Esophagus muscularis mucosa (tissue), 3 donors: ENCODE results near the gene GPR84.

ENCODE experiments used
- CTCF ChIP-seq, 3 experiments: fragments of 200-600 bp in 2 of 3; fragments of 450-650 bp in 1 of 3; sonication (generic) in 2 of 3; IDR thresholded peaks; one replicate each; pipeline ENCODE4 v1.5.1; 2017 to 2019; ENCODE audit warnings: antibody characterized with exemption in 3 of 3, mild to moderate bottlenecking in 2 of 3, moderate library complexity in 1 of 3
- POLR2A ChIP-seq: fragments of 450-650 bp; IDR thresholded peaks from one replicate; pipeline ENCODE4 v1.6.1; 2017; ENCODE audit warnings: antibody characterized with exemption, moderate library complexity, mild to moderate bottlenecking, low read depth
- POLR2AphosphoS5 ChIP-seq, 2 donors: sonication (generic); formaldehyde crosslinking; IDR thresholded peaks; one replicate each; pipeline ENCODE4 v1.6.1; 2017; ENCODE audit warnings: antibody characterized with exemption in 2 of 2

GRCh38 chr12:54407183-54407905 is 43.1 kb upstream of the GPR84 start:
- no peak for TF ChIP-seq CTCF (IDR thresholded peaks at IDR 0.05)
- peak; percentile 11 to 45 for TF ChIP-seq POLR2AphosphoS5 (IDR thresholded peaks at IDR 0.05)
- TF ChIP-seq POLR2A, result no peak
